HG03520 (cell line): Measurements from ENCODE around the gene HNF4A.
"Not testable (repeated sequence)": the region's sequence is repeated elsewhere in the genome, so short reads cannot be mapped to it uniquely, and the experiment has no call there.

Experiments
- ATAC-seq: cut with Tn5 transposase; IDR thresholded peaks from one replicate; pipeline ENCODE4 v1.9.1; 2021; ENCODE audit warnings: mild to moderate bottlenecking, moderate library complexity; ENCODE audit not compliant: unreplicated experiment

Gene HNF4A

DNA sequence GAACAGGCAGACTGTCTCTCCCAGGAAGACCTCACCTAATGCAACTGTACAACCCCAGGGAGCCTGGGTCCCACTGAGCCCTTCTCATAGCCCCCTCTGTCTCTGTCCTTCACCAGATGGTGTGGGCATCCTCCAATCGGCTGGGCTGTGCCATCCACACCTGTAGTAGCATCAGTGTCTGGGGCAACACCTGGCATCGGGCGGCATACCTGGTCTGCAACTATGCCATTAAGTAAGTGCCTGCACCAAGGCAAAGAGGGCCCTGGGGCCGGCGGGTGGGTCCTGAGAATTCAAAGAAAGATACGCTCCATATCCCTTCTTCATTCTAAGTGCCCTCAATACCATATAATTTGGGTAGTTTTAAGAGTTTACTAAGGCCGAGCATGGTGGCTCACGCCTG lies 10.4 kb upstream of the HNF4A start:
- no peak for ATAC-seq

DNA sequence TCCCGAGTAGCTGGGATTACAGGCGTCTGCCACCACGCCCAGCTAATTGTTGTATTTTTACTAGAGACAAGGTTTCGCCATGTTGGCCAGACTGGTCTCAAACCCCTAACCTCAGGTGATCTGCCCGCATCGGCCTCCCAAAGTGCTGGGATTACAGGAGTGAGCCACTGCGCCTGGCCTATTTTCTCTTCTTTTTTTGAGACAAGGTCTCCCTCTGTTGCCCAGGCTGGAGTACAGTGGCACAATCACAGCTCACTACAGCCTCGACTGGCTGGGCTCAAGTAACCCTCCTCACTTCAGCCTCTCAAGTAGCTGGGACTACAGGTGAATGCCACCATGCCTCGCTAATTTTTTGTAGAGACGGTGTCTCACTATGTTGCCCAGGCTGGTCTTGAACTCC lies 9.6 kb upstream of the HNF4A start:
- ATAC-seq: not testable (repeated sequence)

DNA sequence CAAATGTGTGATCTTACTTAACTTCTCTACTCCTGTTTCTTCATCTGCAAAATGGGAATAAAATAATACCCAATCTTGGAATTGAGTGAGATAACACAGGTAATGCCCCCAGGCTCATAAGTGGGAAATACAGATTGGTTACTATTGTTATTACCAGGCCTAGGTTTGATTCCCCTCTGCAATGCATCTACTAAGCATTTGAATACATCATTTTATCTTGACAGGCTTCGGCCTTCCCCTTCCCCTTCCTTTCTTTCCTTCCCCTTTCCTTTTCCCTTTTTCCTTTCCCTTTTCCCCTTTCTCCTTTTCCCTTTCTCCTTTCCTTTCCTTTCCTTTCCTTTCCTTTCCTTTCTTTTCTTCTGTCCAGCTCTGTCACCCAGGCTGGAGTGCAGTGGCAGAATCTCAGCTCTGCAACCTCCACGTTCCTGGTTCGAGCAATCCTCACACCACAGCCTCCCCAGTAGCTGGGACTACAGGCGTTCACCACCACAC lies 7.3 kb upstream of the HNF4A start:
- no peak for ATAC-seq

DNA sequence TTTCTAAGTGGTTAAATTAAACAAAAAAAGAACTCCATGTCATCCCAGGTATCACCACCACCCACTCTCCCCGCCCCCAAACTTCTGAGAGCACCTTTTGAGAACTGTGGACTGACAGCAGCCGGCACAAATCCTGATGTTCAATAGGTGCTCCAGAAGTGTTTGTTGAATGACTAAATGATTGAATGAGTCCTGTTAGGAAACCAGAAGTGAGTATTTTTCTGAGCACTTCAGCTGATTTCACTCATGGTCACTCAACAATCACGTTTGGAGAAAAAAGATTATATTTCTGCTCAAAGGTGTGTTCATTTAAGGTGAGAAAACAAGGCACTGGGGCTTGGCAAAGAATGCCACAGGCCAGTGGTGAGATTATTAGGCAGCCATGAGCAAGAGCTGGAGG lies 6.2 kb upstream of the HNF4A start:
- ATAC-seq: no peak

DNA sequence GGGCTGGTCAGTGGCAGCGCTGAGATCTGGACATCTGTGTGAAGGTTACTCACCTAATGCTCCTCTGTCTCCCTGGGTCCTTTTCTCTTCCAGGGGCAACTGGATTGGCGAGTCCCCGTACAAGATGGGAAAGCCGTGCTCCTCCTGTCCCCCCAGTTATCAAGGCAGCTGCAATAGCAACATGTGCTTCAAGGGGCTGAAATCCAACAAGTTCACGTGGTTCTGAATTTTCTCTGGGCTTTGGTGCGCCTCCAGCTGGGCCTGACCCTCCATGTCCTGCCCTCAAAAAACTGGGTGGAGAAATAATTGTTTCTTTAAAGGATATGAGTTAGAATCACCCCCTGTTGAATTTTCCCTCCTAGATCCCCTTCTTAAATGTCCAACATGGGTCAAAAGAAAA lies 4.9 kb upstream of the HNF4A start:
- no peak for ATAC-seq

DNA sequence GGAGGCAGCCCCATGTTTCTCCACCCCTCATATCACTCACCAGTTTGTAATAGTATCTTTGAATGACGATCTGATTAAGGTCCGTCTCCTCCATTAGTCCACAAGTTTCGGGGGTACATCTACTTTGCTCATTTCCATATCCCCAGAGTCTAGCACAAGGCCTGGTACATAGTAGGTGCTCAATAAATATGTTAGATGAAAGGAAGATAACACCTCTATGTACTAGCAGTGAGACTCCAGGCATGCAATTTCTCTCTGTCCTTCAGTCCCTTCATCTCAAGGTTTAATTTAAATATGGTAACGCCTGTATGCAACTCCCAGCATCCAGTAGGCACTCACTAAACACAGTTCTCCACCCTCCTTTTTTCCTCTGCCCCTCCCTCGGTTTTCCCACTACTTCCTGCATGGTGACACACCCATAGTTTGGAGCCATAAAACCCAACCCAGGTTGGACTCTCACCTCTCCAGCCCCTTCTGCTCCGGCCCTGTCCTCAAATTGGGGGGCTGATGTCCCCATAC lies 461 bp upstream of the HNF4A start:
- ATAC-seq: no peak

DNA sequence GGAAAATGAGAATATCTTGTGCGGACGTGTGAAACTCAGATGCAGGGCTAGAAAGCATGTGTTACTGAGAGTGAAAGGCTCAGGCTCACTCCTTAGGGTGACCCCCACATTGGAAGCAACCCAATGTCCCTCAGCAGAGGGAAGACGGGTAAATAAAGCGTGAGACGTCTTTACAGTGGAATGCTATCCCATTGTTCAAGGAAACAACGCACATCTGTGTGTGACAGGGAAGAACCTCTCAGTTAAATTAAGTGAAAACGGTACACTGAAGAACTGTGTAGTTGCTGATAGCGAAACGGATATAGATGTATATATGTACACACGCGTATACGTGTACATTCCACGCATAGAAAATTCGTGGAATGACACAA lies 839 bp downstream of the HNF4A start:
- no peak for ATAC-seq

DNA sequence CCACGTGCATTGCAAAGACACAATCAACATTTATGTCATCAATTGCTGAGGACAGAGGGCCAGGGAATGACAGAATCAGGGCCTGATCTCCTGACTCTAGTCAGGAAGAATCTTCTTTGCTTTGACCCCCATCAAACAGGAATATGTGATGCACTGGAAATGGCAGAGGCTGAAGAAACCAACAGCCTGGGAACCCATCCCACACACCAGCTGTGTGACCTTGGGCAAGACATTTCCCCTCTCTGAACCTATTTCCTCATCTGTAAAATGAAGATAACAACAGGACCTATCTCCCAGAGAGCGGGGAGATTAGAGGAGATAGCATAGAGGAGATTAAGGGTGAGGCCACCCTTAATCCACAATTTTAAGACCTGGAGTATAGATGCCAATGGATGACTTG lies 1.5 kb downstream of the HNF4A start:
- no peak for ATAC-seq

DNA sequence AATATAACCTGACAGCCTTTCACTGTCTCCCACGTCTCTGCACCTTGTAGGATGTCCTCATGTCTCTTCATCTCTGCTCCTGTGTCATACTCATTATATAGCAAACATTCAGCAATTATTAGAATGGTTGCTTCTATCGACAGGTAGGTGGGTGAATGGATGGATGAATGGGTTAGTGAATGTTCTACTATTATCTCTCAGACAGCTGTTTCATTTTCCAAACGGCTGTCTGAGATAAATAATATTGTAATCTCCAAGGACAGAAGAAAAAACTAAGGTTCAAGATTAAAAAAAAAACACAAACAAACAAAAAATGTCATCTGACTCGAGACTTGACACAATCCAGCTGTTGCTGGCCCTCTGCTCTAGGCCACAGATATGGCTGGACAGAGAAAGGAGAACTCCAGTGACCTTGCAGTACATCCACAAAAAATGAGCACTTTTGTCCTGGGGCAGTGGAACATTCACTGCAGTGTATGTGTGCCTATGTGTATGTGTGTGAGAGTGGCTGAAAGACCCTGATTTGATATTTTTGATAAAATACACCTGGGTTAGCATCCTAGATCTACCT lies 2.1 kb downstream of the HNF4A start:
- ATAC-seq: no peak

DNA sequence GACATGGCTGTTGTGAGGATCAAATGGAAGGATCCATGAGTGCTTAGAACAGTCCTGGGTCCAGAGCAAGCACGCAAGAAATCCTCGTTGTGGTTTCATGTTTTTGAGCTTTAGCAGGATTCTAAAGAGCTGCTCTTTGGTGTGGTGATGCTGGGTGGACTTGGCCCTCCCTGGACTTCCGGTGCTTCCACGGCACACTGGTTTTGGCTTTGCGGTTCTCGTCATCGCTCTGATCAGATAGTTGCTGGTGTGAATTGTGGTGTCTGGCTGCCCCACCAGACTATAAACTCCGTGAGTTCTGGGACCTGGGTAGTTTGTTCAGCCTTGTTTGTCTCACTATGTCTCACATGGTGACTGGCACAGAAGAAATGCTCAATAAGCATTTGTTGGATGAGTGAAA lies 3.3 kb downstream of the HNF4A start:
- no peak for ATAC-seq

DNA sequence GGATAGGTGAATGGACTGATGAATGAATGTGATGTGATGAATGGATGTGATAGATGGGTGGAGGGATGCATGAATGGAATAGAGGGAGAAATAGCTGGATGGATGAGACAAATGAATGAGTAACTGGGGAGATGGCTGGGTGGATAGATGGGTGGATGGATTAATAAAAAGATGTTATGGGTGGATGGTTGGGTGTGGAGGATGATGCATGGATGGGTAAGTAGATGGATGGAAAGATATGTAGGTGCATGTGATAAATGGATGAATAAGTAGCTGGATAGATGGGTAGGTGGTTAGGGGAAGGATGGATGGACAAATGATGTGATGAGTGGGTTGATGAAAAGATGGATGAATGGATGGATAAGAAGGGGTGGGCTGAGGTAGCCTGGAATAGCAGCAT lies 4.7 kb downstream of the HNF4A start:
- ATAC-seq: no peak

DNA sequence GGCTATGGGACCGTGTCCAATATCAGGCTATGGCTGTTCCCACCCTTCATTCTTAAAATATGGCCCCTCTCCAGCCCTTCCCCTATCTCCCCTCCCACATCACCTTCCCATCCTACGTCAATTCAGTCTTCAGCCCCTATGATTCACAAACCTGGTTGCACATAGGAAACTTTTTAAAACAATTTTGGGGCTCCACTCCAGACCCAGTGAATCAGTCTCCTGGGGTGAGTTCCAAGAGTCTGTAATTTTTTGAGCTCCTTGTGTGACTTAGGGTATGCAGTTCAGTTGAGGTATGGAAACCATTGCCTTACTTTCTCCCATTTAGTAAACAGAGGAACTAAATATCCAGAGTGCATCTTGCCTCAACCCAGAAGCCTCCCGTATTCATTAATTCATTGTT lies 5.5 kb downstream of the HNF4A start:
- ATAC-seq: no peak

DNA sequence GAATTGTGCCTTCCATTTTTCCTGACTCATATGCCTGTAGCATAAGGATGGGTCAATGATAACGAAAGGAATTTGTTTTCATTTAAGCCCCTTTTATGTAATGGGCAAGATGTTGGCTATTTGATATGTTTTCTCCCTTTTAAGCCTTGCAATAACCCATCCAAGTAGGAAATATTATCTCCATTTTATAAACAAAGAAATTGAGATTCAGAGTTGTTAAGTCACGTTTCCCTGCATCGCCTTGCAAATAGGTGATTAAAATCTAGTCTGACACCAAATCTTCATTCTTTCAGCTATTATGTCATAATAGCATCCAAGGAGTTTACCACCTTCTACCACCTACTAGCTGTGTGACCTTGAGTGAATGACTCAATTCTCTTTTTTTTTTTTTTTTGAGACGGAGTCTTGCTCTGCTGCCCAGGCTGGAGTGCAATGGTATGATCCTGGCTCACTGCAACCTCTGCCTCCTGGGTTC lies 7.0 kb downstream of the HNF4A start:
- no peak for ATAC-seq

DNA sequence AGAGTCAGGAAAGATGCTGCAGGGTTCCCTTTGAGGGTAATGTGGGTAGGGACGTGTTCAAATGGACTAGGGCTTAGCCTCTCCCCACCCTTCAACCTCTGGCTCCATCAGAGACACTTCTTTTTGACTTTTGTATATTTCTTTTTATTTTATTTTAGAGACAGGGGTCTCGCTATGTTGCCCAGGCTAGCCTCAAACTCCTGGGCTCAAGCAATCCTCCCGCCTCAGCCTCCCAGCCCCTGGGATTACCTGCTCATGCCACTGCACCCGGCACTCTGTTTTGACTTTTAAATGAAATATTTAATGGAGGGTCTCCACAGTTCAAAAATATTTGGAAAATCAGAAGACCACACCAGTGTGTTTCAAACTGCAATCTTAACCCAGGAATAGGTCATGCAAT lies 8.6 kb downstream of the HNF4A start:
- ATAC-seq: no peak

DNA sequence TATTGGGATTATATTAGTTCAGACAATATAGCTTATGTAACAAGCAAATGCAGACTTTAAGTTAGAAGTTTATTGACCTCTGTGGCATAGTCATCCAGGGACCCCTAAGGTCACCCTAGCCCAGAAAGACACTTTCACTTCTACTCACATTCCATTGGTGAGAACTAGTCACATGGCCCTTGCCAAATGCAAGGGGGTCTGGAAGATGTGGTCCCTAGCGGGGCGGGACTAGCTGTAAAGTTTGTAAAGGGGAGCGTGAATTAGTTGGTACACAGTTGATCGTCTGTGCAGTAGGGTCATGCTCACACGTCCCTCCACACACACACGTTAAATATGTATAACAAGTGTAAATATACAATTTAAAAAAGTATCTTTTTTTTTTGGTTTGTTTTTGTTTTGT lies 9.3 kb downstream of the HNF4A start:
- no peak for ATAC-seq

DNA sequence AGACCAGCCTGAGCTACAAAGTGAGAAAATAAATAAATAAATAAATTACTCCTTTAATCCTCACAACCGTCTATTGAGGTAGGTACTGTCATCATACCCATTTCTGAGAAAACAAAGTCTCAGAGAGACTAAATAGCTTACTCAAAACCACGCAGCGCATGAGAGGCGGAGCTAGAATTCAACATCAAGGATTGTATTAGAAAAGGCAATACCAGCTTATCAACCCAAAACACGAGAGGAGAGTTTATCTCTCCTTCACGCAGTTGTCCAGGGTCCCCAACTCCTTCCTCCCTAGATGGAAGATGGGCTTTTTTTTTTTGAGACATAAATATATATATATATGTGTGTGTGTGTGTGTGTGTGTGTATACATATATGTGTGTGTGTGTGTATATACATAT lies 12.2 kb downstream of the HNF4A start:
- ATAC-seq: no peak

DNA sequence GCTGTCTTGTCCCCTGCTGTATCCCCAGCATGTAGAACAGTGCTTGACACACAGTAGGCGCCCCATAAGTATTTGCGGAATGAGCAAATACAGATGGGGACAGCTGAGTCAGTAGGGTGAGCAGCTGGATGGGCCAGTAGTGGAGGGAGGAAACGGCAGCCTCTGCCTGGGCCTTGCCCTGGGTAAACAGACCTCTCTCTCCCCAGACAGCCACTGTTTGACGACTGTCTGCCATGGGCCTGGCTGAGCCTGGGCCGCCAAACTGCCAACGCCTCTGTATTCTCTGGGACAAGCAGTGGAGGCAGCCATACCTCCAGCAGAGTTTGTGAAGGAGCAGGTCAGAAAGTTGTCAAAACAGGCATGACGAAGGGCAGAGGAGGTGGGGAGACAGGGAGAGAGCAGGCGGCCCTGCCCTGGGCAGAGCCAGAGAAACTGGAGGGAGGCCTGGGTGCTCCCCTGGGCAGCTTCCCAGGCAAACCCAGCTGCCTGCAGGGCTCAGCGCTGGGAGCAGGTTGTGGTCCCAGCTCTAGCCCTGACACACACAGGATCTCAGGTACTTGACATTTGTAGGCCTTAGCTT lies 15.2 kb downstream of the HNF4A start:
- ATAC-seq: no peak

DNA sequence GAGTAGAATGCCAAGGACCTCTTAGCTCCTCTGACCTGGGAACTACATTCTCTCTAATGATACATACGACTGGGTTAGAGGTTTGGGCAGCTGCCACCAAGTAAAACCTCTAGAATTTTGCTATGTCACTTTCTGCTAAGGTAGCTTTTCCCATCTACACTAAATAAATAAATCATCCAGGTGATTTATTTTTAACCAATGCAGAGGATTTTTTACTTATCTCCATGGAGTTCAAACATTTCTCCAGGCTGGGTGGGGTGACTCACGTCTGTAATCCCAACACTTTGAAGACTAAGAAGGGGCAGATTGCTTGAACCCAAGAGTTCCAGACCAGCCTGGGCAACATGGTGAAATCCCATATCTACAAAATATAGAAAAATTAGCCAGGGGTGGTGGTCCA lies 27.1 kb downstream of the HNF4A start:
- no peak for ATAC-seq

DNA sequence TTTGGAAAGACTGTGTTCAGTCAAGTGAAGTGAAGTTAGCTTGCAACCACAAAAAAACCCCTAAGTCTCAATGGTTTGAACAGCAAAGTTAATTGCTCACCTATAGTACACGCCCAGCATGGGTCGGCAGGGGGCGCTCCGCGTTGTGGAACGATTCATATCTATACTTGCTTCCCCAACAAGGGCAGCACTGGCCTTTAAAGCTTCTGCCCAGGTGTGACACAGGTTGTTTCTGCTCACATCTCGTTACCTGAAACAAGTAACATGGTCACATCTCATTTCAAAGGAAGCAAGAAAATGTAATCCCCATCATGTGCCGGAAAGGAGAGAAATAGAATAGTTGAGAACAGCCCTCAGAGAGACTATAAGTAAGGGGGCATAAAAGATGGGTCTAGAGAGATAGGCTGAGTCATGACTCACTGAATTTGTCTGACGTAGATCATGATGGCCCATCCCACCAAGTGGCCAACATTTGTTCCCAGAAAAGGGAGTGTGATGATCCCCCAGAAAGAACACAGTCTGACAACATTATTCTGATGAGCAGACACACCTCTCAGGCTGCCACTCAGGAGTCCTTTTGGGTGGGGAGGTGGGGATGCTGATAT lies 29.0 kb downstream of the HNF4A start:
- ATAC-seq: no peak

DNA sequence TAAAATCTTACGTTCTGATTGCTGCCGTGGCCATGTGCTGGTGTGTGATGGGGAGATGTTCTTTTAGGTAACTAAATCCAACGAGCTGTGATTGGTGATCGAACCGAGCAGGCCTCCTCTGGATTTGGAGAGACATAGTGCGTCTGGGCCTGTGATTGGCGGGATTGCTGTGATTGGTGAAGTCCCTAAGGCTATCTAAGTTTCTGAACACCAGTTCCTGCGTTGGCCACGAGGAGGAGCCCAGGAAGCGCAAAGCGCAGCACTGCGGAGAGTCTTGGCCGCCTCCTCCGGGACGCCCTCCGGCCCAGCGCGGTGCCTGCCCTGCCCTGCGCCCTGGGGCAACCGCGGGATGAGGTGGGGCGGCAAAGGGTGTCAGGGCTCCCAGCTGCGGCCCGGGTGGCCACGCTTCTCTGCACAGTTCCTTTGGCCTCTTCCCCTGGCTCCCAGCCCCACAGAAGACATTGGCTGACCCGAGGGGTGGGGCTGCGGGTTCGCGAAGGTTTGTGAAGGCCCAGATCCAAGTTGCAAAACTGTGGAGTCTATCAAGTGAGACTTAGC lies 33.0 kb downstream of the HNF4A start:
- ATAC-seq: peak; percentile 55

DNA sequence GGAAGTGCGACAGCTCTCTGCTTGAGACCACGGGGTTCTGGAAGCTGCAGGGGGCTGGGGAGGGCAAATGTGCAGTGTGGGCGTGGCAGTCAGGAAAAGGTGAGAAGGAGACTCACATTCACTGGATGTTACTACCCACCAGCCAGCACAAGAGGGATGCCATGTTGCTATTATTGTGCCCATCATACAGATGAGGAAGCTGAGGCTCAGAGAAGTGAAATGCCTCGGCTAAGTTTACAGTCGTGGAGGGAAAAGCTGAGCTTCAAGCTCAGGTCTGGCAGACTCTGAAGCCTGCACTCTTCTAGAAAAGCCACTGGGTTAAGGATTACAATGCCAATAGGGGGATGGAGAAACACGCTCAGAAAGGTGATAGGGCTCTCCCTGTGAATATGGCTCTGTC lies 34.4 kb downstream of the HNF4A start:
- no peak for ATAC-seq

DNA sequence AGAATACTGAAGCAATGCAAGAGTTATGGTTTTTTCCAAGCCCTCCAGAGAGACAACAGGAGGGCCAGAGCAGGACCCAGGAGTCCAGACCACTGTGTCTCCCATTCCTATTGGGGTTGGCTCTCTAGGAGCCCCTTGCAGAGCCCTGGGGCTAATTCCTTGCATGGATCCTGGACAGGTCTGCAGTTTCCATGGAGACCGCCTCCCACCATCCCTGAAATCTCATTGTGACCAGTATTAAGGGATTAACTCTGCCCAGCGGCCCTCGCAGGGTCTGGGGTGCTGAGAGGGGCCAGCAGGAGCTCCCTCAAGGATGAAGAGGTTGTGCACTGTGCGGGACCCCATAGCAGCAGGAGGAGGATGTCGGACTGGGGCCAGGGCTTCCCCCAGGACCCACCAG lies 34.8 kb downstream of the HNF4A start:
- ATAC-seq: no peak
